Smooth muscle cell (in vitro differentiated cells): ENCODE data around the gene TEX35. TPM values are rescaled to one million over a fixed set of nuclear protein-coding genes. Genes with fewer than 3 reads are reported as not detected.

Experiments used
- DNase-seq: peaks from one replicate; lab custom pipeline; 2025; ENCODE audit not compliant: unreplicated experiment; lab: John Stamatoyannopoulos, UW
- H2AFZ ChIP-seq: fragments of 200-600 bp; sonication (generic); 2 replicates; pipeline ENCODE4 v1.6.0; 2016; ENCODE audit warnings: antibody characterized with exemption, low read depth, mild to moderate bottlenecking
- H3F3A ChIP-seq: fragments of 200-600 bp; sonication (generic); 2 replicates; pipeline ENCODE4 v1.6.0; 2017; ENCODE audit warnings: antibody characterized with exemption, low read depth
- H3K27ac ChIP-seq: fragments of 200-600 bp; sonication (generic); 2 replicates; pipeline ENCODE4 v1.5.1; 2016; ENCODE audit warnings: low read depth, mild to moderate bottlenecking
- H3K27me3 ChIP-seq: fragments of 200-600 bp; sonication (generic); 2 replicates; pipeline ENCODE4 v1.6.1; 2016; ENCODE audit warnings: low read depth, mild to moderate bottlenecking
- H3K36me3 ChIP-seq: fragments of 200-600 bp; sonication (generic); 2 replicates; pipeline ENCODE4 v1.5.1; 2016; ENCODE audit warnings: low read depth
- H3K4me1 ChIP-seq: fragments of 200-600 bp; sonication (generic); 2 replicates; pipeline ENCODE4 v1.5.1; 2016; ENCODE audit warnings: low read depth
- H3K4me2 ChIP-seq: fragments of 200-600 bp; sonication (generic); 2 replicates; pipeline ENCODE4 v1.6.0; 2016; ENCODE audit warnings: mild to moderate bottlenecking
- H3K4me3 ChIP-seq: fragments of 200-600 bp; sonication (generic); 2 replicates; pipeline ENCODE4 v1.5.1; 2016; ENCODE audit warnings: mild to moderate bottlenecking
- H3K79me2 ChIP-seq: fragments of 200-600 bp; sonication (generic); 2 replicates; pipeline ENCODE4 v1.6.0; 2016; ENCODE audit warnings: low read depth, mild to moderate bottlenecking
- H3K9ac ChIP-seq: fragments of 200-600 bp; sonication (generic); 2 replicates; pipeline ENCODE4 v1.6.0; 2016; ENCODE audit warnings: low read depth
- H3K9me3 ChIP-seq: fragments of 200-600 bp; sonication (generic); replicated peaks from 2 replicates; pipeline ENCODE4 v1.5.1; 2016; ENCODE audit warnings: low read depth
- H4K20me1 ChIP-seq: fragments of 200-600 bp; sonication (generic); 2 replicates; pipeline ENCODE4 v1.6.0; 2016; ENCODE audit warnings: low read depth
- WGBS: methylation state at CpG from one replicate; pipeline ENCODE4 v1.1.7; 2016; ENCODE audit warnings: low lambda C conversion rate; 5-methylcytosine and 5-hydroxymethylcytosine counted together
- polyA plus RNA-seq: library from polyadenylated mRNA; unstranded; fragments of >200 nt; fragmentation: Nextera tagmentation; extraction: Ambion mirVana; gene quantifications from 2 replicates; pipeline ENCODE4 v1.2.1, GENCODE V29; 2016
- total RNA-seq: library from RNA; depleted of rRNA; stranded (reverse); fragments of >200 nt; gene quantifications from 2 replicates; pipeline ENCODE4 v1.2.3, GENCODE V29; 2014
- TF ChIP-seq, protein P1 (sequence below): fragments of 200-600 bp; sonication (generic); IDR thresholded peaks from 2 replicates; pipeline ENCODE4 v1.5.1; 2017; ENCODE audit warnings: borderline replicate concordance, mild to moderate bottlenecking, antibody characterized with exemption; ENCODE audit not compliant: insufficient read depth, poor library complexity, severe bottlenecking

The TEX35 gene
- total and polyA plus RNA-seq, 2 experiments from 2014 or later = not detected

DNA sequence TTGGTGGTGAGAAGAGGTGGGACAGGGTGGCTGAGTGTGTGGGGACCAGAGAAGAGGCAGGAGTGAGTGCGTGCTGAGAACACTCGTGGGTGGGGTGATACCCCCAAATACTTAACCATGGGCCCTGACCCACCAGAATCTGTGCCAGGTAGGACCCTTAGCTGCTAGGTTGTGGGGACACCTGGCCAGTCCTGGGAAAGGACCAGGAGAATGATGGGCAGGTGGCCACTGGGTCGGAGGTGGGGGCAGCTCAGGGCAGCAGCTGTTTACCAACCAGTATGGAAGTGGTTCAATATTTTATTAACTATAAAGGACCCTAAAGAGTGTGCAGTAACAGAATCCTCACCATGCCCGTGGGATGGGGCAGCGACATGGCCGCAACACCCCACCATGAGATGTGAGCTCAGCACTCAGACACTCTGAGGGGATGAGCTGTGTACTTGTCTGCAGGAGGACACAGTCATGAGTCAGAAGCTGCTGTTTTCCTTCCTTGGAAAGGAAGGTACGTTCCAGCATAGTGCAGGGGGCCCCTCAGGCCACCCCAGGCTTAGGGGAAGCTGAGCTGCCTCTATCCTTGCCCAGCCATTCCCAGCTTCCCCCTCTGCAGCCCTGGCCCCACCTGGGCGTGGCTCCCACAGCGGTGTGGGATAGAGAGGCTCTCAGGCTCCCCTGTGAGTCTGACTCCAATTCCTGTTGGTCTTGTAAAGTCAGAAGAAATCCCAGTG lies 25.4 kb downstream of the TEX35 start:
- peak; percentile 27 for DNase-seq
- Histone ChIP-seq H3K27me3 (no peaks in the 10 kb centered on the region), H3K27ac (peak overlapping the region; percentile 87), H3K4me2 (peak overlapping the region; percentile 80), H3K9me3 (no peaks in the 10 kb centered on the region), H3F3A (peaks cover 9% of the 10 kb centered on the region), H3K36me3 (no peaks in the 10 kb centered on the region), H4K20me1 (no peaks in the 10 kb centered on the region), H3K4me3 (no peak overlapping the region), H3K79me2 (no peaks in the 10 kb centered on the region), H3K9ac (peak overlapping the region; percentile 42), H3K4me1 (no peaks in the 10 kb centered on the region), H2AFZ (peak overlapping the region; percentile 73)
- TF ChIP-seq, protein P1, sequence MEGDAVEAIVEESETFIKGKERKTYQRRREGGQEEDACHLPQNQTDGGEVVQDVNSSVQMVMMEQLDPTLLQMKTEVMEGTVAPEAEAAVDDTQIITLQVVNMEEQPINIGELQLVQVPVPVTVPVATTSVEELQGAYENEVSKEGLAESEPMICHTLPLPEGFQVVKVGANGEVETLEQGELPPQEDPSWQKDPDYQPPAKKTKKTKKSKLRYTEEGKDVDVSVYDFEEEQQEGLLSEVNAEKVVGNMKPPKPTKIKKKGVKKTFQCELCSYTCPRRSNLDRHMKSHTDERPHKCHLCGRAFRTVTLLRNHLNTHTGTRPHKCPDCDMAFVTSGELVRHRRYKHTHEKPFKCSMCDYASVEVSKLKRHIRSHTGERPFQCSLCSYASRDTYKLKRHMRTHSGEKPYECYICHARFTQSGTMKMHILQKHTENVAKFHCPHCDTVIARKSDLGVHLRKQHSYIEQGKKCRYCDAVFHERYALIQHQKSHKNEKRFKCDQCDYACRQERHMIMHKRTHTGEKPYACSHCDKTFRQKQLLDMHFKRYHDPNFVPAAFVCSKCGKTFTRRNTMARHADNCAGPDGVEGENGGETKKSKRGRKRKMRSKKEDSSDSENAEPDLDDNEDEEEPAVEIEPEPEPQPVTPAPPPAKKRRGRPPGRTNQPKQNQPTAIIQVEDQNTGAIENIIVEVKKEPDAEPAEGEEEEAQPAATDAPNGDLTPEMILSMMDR = no peak
- WGBS = 53% methylated on average over 9 of the region's 9 CpGs

DNA sequence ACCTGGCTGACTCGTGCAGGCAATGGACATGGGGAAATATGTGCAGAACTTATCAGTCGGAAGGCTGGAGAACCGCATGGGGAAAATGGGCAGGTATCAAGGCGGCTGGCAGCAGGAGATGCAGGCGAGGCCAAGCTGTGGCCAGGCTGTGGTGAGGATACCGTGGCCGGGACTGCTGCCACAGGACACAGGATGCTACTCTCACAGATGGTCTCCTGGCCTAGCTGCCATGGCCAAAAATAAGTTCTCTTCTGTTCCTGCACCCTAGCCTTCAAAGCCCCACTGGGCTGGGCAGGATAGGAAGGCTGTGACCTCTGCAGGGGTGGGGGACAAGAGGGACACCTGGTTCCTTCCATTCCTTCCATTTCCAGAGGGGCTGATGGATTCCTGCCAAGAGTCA lies 26.4 kb downstream of the TEX35 start:
- Histone ChIP-seq H2AFZ (no peak overlapping the region), H3K9me3 (no peaks in the 10 kb centered on the region), H3K9ac (no peak overlapping the region), H3K27me3 (no peaks in the 10 kb centered on the region), H3K4me1 (no peaks in the 10 kb centered on the region), H3K27ac (peak overlapping the region; percentile 87), H3K36me3 (no peaks in the 10 kb centered on the region), H3K4me3 (no peak overlapping the region), H3F3A (peaks cover 9% of the 10 kb centered on the region), H3K79me2 (no peaks in the 10 kb centered on the region), H3K4me2 (peak overlapping the region; percentile 80), H4K20me1 (no peaks in the 10 kb centered on the region)
- 87% methylated on average over 7 of the region's 7 CpGs for WGBS
- TF ChIP-seq, protein P1 = no peak
- no peak for DNase-seq

GRCh38 chr1:178540204-178540603 lies 27.3 kb downstream of the TEX35 start:
- H3K4me1 ChIP-seq = no peaks in the 10 kb centered on the region
- 71% methylated on average over 6 of the region's 6 CpGs for WGBS
- H3K27me3 ChIP-seq = no peaks in the 10 kb centered on the region
- TF ChIP-seq, protein P1 = no peak
- H3K79me2 ChIP-seq = no peaks in the 10 kb centered on the region
- no peak overlapping the region for H3K27ac ChIP-seq
- no peak for DNase-seq
- H3K4me2 ChIP-seq = no peak overlapping the region
- no peaks in the 10 kb centered on the region for H3K36me3 ChIP-seq
- H4K20me1 ChIP-seq = no peaks in the 10 kb centered on the region
- no peak overlapping the region for H3K4me3 ChIP-seq
- peaks cover 9% of the 10 kb centered on the region for H3F3A ChIP-seq
- no peak overlapping the region for H3K9ac ChIP-seq
- no peak overlapping the region for H2AFZ ChIP-seq
- H3K9me3 ChIP-seq = no peaks in the 10 kb centered on the region

- Histone ChIP-seq H2AFZ (no peak overlapping the region), H3K36me3 (no peaks in the 10 kb centered on the region), H3K79me2 (no peaks in the 10 kb centered on the region), H4K20me1 (no peaks in the 10 kb centered on the region), H3K4me2 (peak overlapping the region; percentile 48), H3F3A (peaks cover 9% of the 10 kb centered on the region), H3K4me1 (no peaks in the 10 kb centered on the region), H3K27me3 (no peaks in the 10 kb centered on the region), H3K27ac (no peak overlapping the region), H3K4me3 (no peak overlapping the region), H3K9ac (no peak overlapping the region), H3K9me3 (no peaks in the 10 kb centered on the region)
- TF ChIP-seq, protein P1 = no peak
- no peak for DNase-seq
- 21% methylated on average over 7 of the region's 7 CpGs for WGBS
These were observed 27.7 kb downstream of the TEX35 start for GRCh38 chr1:178540646-178541045.
